HEK293 (cell line): ENCODE results near the gene TNPO3.
"Not testable (repeated sequence)": the region's sequence is repeated elsewhere in the genome, so short reads cannot be mapped to it uniquely, and the experiment has no call there.

Source experiments
- CTCF ChIA-PET: fragments of 350-600 bp; formaldehyde crosslinking; extraction: SDS; loops from one replicate; lab custom pipeline; 2021; ENCODE audit warnings: antibody characterized with exemption; lab: Yijun Ruan, JAX
- POLR2A ChIA-PET: fragments of 300-600 bp; formaldehyde crosslinking; extraction: SDS; loops from one replicate; lab custom pipeline; 2020; ENCODE audit warnings: antibody characterized with exemption, inconsistent platforms; lab: Yijun Ruan, JAX
- H3K27ac ChIP-seq: fragments of 200-500 bp; sonication (Bioruptor generic); 2 replicates; pipeline ENCODE4 v1.5.1; 2014; ENCODE audit warnings: low read depth, low read length, control low read depth, inconsistent platforms; ENCODE audit errors: extremely low read depth
- H3K36me3 ChIP-seq, 2 experiments: fragments of 200-500 bp in 1 of 2; sonication (Bioruptor generic) in 1 of 2; 1 replicate in 1 of 2; 2 replicates in 1 of 2; pipeline ENCODE4 v1.5.1; 2014 to 2017; ENCODE audit warnings: inconsistent platforms in 2 of 2, low read length in 2 of 2; ENCODE audit not compliant: control insufficient read depth in 2 of 2, insufficient read depth in 1 of 2
- H3K4me1 ChIP-seq: fragments of 200-500 bp; sonication (Bioruptor generic); 2 replicates; pipeline ENCODE4 v1.5.1; 2014; ENCODE audit warnings: mild to moderate bottlenecking, low read length, inconsistent platforms; ENCODE audit not compliant: control insufficient read depth, insufficient read depth
- H3K4me3 ChIP-seq: 2 replicates; pipeline ENCODE4 v1.5.1; 2011; ENCODE audit warnings: low read depth, mild to moderate bottlenecking, control low read depth, low read length, moderate library complexity
- H3K9me3 ChIP-seq: fragments of 200-500 bp; sonication (Bioruptor generic); 2 replicates; pipeline ENCODE4 v1.5.1; 2014; ENCODE audit warnings: low read depth, low read length, inconsistent platforms; ENCODE audit not compliant: control insufficient read depth, insufficient read depth
- FEZF1 ChIP-seq: fragments of 450-650 bp; formaldehyde crosslinking; IDR thresholded peaks from 2 replicates; pipeline ENCODE4 v1.5.1; 2016; ENCODE audit warnings: missing biosample characterization, missing genetic modification characterization
- PRDM1 ChIP-seq: fragments of 450-650 bp; formaldehyde crosslinking; IDR thresholded peaks from 2 replicates; pipeline ENCODE4; 2016; ENCODE audit warnings: missing biosample characterization, missing genetic modification characterization
- ZBTB1 ChIP-seq: fragments of 450-650 bp; formaldehyde crosslinking; IDR thresholded peaks from 2 replicates; pipeline ENCODE4 v1.5.1; 2016; ENCODE audit warnings: missing biosample characterization, missing genetic modification characterization
- ZNF140 ChIP-seq: fragments of 450-650 bp; formaldehyde crosslinking; IDR thresholded peaks from 2 replicates; pipeline ENCODE4 v1.5.1; 2016; ENCODE audit warnings: missing biosample characterization, missing genetic modification characterization
- ZNF146 ChIP-seq: fragments of 450-650 bp; formaldehyde crosslinking; IDR thresholded peaks from 2 replicates; pipeline ENCODE4 v1.5.1; 2016; ENCODE audit warnings: missing biosample characterization, missing genetic modification characterization
- ZNF184 ChIP-seq: fragments of 450-650 bp; IDR thresholded peaks from 2 replicates; pipeline ENCODE4 v1.5.1; 2018; ENCODE audit warnings: missing biosample characterization, mild to moderate bottlenecking, missing genetic modification characterization
- ZNF2 ChIP-seq: fragments of 450-650 bp; formaldehyde crosslinking; IDR thresholded peaks from 2 replicates; pipeline ENCODE4 v1.5.1; 2016; ENCODE audit warnings: missing biosample characterization, missing genetic modification characterization
- ZNF24 ChIP-seq: fragments of 450-650 bp; formaldehyde crosslinking; IDR thresholded peaks from 2 replicates; pipeline ENCODE4 v1.5.1; 2016; ENCODE audit warnings: missing biosample characterization, missing genetic modification characterization
- ZNF341 ChIP-seq: fragments of 450-650 bp; formaldehyde crosslinking; IDR thresholded peaks from 2 replicates; pipeline ENCODE4; 2016; ENCODE audit warnings: low read depth, missing biosample characterization, missing genetic modification characterization
- ZNF398 ChIP-seq: fragments of 450-650 bp; formaldehyde crosslinking; IDR thresholded peaks from 2 replicates; pipeline ENCODE4 v1.5.1; 2017; ENCODE audit warnings: missing biosample characterization, missing genetic modification characterization
- ZNF596 ChIP-seq: fragments of 450-650 bp; IDR thresholded peaks from 2 replicates; pipeline ENCODE4 v1.5.0; 2018; ENCODE audit warnings: missing biosample characterization, mild to moderate bottlenecking, missing genetic modification characterization, moderate library complexity
- ZNF664 ChIP-seq: fragments of 450-650 bp; formaldehyde crosslinking; IDR thresholded peaks from 2 replicates; pipeline ENCODE4 v1.5.1; 2016; ENCODE audit warnings: missing biosample characterization, missing genetic modification characterization
- ZNF704 ChIP-seq: fragments of 450-650 bp; formaldehyde crosslinking; IDR thresholded peaks from 2 replicates; pipeline ENCODE4 v1.5.1; 2016; ENCODE audit warnings: missing biosample characterization, missing genetic modification characterization
- ZSCAN30 ChIP-seq: fragments of 450-650 bp; IDR thresholded peaks from 2 replicates; pipeline ENCODE4 v1.5.1; 2018; ENCODE audit warnings: missing biosample characterization, mild to moderate bottlenecking, missing genetic modification characterization, moderate library complexity
- TF ChIP-seq, protein P1 (sequence below): fragments of 450-650 bp; formaldehyde crosslinking; IDR thresholded peaks from 2 replicates; pipeline ENCODE4 v1.5.1; 2017; ENCODE audit warnings: missing biosample characterization, missing genetic modification characterization
- TF ChIP-seq, protein P2 (sequence below): fragments of 450-650 bp; formaldehyde crosslinking; optimal IDR thresholded peaks from 2 replicates; pipeline ENCODE3; 2016; ENCODE audit warnings: missing biosample characterization, mild to moderate bottlenecking, missing genetic modification characterization
- TF ChIP-seq, protein P3 (sequence below): fragments of 450-650 bp; formaldehyde crosslinking; IDR thresholded peaks from 2 replicates; pipeline ENCODE4 v1.5.1; 2017; ENCODE audit warnings: missing biosample characterization, missing genetic modification characterization
- TF ChIP-seq, protein P4 (sequence below): fragments of 450-650 bp; IDR thresholded peaks from 2 replicates; pipeline ENCODE4 v1.5.1; 2018; ENCODE audit warnings: missing biosample characterization, missing genetic modification characterization

TNPO3 gene

GRCh38 chr7:129053938-129054437 is 923 bp downstream of the TNPO3 start:
- ChIA-PET CTCF (interaction anchor here (0.7 to 1.9 kb wide), 6 partner anchors 30 to 170 kb away, joined by 3 to 6 read pairs (median 4); no protein-coding TSS in a partner anchor), POLR2A (interaction anchor here (0.6 to 2.3 kb wide), 11 partner anchors 8 to 186 kb away, joined by 3 to 15 read pairs (median 6); no protein-coding TSS in a partner anchor)
- no peaks in the 10 kb centered on the region for H3K9me3 ChIP-seq
- peaks cover 0 to 5% of the 10 kb centered on the region in 2 experiments; a peak in 1 of 3 replicates for H3K36me3 ChIP-seq
- no peaks in the 10 kb centered on the region; the same call in 1 of the 2 replicates for H3K4me1 ChIP-seq
- peak overlapping the region; percentile 88 for H3K27ac ChIP-seq
- TF ChIP-seq ZNF704 (tag by site-specific recombination) (no peak), PRDM1 (0 out of 2 replicates have a peak, but pooled peaks have one; percentile 45)
- H3K4me3 ChIP-seq, result peak overlapping the region; percentile 78

DNA sequence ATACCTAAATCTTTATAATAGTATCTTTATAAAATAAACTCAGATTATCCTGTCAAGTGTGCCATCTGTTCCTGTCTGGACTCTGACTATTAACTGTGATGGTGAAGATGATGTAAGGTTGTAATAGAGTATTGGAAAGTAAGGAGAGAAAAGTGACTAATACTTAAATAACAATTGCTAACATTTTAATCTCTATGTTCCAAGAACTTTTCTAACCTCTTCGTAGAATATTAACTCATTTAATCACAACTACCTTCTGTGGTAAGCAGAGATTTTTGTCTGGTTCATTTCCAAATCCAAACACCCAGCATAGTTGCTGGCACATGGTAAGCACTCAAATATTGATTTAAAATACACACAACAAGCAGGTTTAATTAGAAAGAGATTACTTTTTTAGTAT is 2.5 kb downstream of the TNPO3 start:
- CTCF ChIA-PET, result interaction anchor here (0.7 to 1.3 kb wide), 4 partner anchors 33 to 439 kb away, joined by 3 to 4 read pairs (median 3); no protein-coding TSS in a partner anchor
- no peak overlapping the region for H3K27ac ChIP-seq
- POLR2A ChIA-PET, result no interaction called here
- H3K4me1 ChIP-seq, result no peaks in the 10 kb centered on the region; the same call in 1 of the 2 replicates
- no peaks in the 10 kb centered on the region for H3K9me3 ChIP-seq
- H3K36me3 ChIP-seq, result peaks cover 0 to 9% of the 10 kb centered on the region in 2 experiments; a peak in 1 of 3 replicates
- TF ChIP-seq, protein P1, sequence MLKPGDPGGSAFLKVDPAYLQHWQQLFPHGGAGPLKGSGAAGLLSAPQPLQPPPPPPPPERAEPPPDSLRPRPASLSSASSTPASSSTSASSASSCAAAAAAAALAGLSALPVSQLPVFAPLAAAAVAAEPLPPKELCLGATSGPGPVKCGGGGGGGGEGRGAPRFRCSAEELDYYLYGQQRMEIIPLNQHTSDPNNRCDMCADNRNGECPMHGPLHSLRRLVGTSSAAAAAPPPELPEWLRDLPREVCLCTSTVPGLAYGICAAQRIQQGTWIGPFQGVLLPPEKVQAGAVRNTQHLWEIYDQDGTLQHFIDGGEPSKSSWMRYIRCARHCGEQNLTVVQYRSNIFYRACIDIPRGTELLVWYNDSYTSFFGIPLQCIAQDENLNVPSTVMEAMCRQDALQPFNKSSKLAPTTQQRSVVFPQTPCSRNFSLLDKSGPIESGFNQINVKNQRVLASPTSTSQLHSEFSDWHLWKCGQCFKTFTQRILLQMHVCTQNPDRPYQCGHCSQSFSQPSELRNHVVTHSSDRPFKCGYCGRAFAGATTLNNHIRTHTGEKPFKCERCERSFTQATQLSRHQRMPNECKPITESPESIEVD (tag by site-specific recombination), result peak; percentile 47; the same call in 1 of the 2 replicates
- TF ChIP-seq, protein P2, sequence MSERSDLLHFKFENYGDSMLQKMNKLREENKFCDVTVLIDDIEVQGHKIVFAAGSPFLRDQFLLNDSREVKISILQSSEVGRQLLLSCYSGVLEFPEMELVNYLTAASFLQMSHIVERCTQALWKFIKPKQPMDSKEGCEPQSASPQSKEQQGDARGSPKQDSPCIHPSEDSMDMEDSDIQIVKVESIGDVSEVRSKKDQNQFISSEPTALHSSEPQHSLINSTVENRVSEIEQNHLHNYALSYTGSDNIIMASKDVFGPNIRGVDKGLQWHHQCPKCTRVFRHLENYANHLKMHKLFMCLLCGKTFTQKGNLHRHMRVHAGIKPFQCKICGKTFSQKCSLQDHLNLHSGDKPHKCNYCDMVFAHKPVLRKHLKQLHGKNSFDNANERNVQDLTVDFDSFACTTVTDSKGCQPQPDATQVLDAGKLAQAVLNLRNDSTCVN (tag by site-specific recombination), result no peak
- TF ChIP-seq ZNF664 (tag by site-specific recombination) (0 out of 2 replicates have a peak, but pooled peaks have one; percentile 12), ZNF2 (no peak)
- H3K4me3 ChIP-seq, result no peak overlapping the region

- POLR2A ChIA-PET, H3K4me1 ChIP-seq, H3K27ac ChIP-seq, H3K9me3 ChIP-seq, H3K36me3 ChIP-seq, H3K4me3 ChIP-seq: not testable (repeated sequence)
- CTCF ChIA-PET, result interaction anchor here (1.1 to 1.3 kb wide), 2 partner anchors 32 to 168 kb away, joined by 3 read pairs; no protein-coding TSS in a partner anchor
Observed at GRCh38 chr7:129051459-129051858, 3.5 kb downstream of the TNPO3 start.

- POLR2A ChIA-PET, result no interaction called here
- Histone ChIP-seq H3K4me1 (peaks cover 3% of the 10 kb centered on the region; the same call in 1 of the 2 replicates), H3K9me3 (no peaks in the 10 kb centered on the region), H3K4me3 (no peak overlapping the region), H3K36me3 (peaks cover 0 to 9% of the 10 kb centered on the region in 2 experiments; a peak in 1 of 3 replicates), H3K27ac (no peak overlapping the region)
- CTCF ChIA-PET, result interaction anchor here (1.9 kb wide), 1 partner anchor 44 kb away, joined by 5 read pairs; no protein-coding TSS in a partner anchor
- TF ChIP-seq ZNF398 (tag by site-specific recombination) (no peak), ZNF596 (tag by site-specific recombination) (no peak), FEZF1 (no peak), ZNF146 (tag by site-specific recombination) (no peak), ZNF24 (no peak), ZNF140 (tag by site-specific recombination) (no peak), ZSCAN30 (tag by site-specific recombination) (no peak), ZNF2 (no peak), ZNF184 (no peak), ZBTB1 (no peak), ZNF341 (tag by site-specific recombination) (no peak)
- TF ChIP-seq, protein P3, sequence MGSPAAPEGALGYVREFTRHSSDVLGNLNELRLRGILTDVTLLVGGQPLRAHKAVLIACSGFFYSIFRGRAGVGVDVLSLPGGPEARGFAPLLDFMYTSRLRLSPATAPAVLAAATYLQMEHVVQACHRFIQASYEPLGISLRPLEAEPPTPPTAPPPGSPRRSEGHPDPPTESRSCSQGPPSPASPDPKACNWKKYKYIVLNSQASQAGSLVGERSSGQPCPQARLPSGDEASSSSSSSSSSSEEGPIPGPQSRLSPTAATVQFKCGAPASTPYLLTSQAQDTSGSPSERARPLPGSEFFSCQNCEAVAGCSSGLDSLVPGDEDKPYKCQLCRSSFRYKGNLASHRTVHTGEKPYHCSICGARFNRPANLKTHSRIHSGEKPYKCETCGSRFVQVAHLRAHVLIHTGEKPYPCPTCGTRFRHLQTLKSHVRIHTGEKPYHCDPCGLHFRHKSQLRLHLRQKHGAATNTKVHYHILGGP (tag by site-specific recombination), result no peak
- TF ChIP-seq, protein P4, sequence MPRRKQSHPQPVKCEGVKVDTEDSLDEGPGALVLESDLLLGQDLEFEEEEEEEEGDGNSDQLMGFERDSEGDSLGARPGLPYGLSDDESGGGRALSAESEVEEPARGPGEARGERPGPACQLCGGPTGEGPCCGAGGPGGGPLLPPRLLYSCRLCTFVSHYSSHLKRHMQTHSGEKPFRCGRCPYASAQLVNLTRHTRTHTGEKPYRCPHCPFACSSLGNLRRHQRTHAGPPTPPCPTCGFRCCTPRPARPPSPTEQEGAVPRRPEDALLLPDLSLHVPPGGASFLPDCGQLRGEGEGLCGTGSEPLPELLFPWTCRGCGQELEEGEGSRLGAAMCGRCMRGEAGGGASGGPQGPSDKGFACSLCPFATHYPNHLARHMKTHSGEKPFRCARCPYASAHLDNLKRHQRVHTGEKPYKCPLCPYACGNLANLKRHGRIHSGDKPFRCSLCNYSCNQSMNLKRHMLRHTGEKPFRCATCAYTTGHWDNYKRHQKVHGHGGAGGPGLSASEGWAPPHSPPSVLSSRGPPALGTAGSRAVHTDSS (tag by site-specific recombination), result no peak
Observed at GRCh38 chr7:129047761-129048160, 7.2 kb downstream of the TNPO3 start.
